ENCODE results near the gene RPS6KA2.
A peak's percentile ranks its signal among the peaks of the same experiment; 100 is the strongest.

The RPS6KA2 gene

DNA sequence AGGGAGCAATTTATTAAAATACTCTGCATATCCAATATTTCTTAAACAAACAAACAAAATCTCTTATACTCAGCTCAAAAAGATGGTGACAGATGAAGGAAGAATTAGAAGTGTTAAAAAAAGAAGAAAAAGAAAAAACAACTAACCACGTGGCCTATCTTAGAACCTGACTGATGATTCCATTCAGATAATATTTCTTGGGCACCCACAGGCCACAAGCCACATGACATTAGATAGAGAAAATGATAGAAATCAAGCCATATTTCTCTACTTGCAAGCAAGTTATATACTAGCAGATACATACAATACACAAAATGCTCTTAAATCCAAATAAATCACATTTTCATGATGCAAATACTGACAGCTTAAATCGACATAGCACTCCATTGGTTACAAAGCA is 26.1 kb downstream of the RPS6KA2 start:
- Histone ChIP-seq H2AFZ (ENCODE audit: low read length, unreplicated experiment) (no peak overlapping the region), H3K4me1 (ENCODE audit: control insufficient read depth, insufficient read depth, low read length, unreplicated experiment) (peaks cover 55% of the 10 kb centered on the region), H3K27me3 (ENCODE audit: insufficient read depth, low read length) (no peaks in the 10 kb centered on the region), H3K27ac (ENCODE audit: low read depth, low read length) (peak overlapping the region; percentile 3), H3K36me3 (ENCODE audit: insufficient read depth, low read length) (peaks cover 17% of the 10 kb centered on the region), H3K79me2 (ENCODE audit: control insufficient read depth, insufficient read depth, low read length, unreplicated experiment) (peaks cover 87% of the 10 kb centered on the region), H3K4me3 (ENCODE audit: low read depth, low read length) (no peak overlapping the region)

DNA sequence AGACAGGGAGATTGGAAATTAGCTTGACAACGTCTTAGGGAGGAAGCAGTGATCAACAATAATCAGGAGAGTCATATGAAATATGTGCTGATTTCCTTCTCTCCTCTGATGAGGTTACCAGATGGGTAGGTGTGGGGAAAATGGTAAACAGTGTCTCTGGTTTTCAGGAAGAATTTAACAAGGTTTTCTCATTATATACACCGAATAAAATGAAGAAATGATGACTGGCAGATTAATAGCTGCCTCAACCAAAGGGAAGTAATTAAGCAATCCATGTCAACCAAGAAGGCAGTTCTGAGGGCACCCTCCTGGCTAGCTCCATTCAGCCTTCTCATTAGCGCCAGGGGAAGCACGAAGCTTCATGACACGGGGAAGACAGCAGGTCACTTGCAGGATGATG is 27.8 kb downstream of the RPS6KA2 start:
- Histone ChIP-seq H3K36me3 (ENCODE audit: insufficient read depth, low read length) (peaks cover 17% of the 10 kb centered on the region), H3K4me1 (ENCODE audit: control insufficient read depth, insufficient read depth, low read length, unreplicated experiment) (peaks cover 72% of the 10 kb centered on the region), H3K27me3 (ENCODE audit: insufficient read depth, low read length) (no peaks in the 10 kb centered on the region), H3K4me3 (ENCODE audit: low read depth, low read length) (peak overlapping the region; percentile 41; the same call in 1 of the 2 replicates), H3K79me2 (ENCODE audit: control insufficient read depth, insufficient read depth, low read length, unreplicated experiment) (peaks cover 72% of the 10 kb centered on the region), H3K27ac (ENCODE audit: low read depth, low read length) (peak overlapping the region; percentile 99), H2AFZ (ENCODE audit: low read length, unreplicated experiment) (no peak overlapping the region)

DNA sequence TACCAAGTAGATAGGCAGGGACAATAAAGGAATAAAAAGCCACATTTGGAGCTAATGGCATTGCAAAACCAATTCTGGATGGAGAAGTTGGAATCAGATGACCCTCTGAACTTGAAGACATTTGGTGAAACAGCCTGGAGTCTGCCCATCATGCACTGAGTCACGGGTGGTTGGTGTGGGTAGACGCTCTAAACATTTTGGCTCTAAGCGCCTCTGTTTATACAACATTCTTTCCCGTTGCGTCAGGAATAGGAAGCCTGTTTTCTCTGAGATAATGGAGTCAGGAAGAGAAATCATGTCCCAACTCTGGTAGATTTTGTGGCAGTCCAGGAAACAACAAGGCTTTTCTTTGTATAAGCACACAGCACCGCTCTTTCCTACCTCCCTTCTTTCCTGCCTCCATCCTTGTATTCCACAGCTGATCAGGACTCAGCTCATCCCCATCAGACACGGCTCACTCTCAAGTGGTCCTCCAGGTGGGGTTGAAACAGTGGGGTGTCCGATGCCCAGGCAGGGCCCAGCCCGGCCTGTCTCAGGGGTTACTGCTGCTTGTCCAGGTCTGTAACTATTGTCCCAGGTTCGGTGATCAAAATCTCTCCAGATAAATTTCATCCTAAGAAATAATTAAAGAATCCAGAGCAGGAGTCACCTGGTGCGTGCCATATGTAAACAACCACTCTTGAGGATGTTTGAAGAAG is 28.5 kb downstream of the RPS6KA2 start:
- H2AFZ ChIP-seq (ENCODE audit: low read length, unreplicated experiment) = peak overlapping the region; percentile 78
- peaks cover 70% of the 10 kb centered on the region for H3K79me2 ChIP-seq (ENCODE audit: control insufficient read depth, insufficient read depth, low read length, unreplicated experiment)
- peak overlapping the region; percentile 41; the same call in 1 of the 2 replicates for H3K4me3 ChIP-seq (ENCODE audit: low read depth, low read length)
- no peaks in the 10 kb centered on the region for H3K27me3 ChIP-seq (ENCODE audit: insufficient read depth, low read length)
- H3K27ac ChIP-seq (ENCODE audit: low read depth, low read length) = peak overlapping the region; percentile 99
- H3K4me1 ChIP-seq (ENCODE audit: control insufficient read depth, insufficient read depth, low read length, unreplicated experiment) = peaks cover 72% of the 10 kb centered on the region
- peaks cover 11% of the 10 kb centered on the region for H3K36me3 ChIP-seq (ENCODE audit: insufficient read depth, low read length)

DNA sequence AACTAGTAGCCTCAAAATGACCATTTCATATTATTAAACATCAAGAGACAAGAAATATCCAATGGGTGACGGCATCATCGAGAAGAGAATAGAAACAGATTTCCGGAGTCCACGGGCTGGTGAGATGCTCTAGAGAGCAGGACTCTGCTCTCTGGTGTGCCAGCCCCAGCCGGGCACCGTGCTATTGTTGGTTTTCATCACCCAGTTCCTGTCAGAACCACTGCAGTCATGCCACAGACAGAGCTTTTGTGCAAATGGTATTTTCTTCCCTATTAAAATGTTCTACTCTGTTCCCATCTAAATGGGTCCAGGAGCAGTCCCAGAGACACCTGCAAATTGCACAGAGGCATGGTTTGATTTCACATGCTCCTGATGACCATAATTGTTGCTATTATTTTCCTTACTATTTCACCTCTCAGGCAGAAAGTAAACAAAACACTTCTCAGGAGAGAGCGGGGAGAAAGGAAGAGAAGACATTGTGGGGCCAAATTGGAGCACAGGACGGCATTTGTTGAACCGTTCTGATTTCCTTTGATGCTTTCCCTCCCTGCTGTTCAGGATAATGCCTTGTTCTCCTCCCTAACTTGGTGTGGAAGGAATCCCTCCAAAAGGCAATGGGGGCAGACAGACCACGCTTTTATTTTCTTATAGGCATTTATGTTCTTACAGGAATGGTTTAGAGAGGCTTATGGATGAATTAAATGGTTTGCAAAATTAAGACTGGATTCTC is 29.2 kb downstream of the RPS6KA2 start:
- Histone ChIP-seq H3K27ac (ENCODE audit: low read depth, low read length) (peak overlapping the region; percentile 99), H3K36me3 (ENCODE audit: insufficient read depth, low read length) (peaks cover 10% of the 10 kb centered on the region), H3K4me1 (ENCODE audit: control insufficient read depth, insufficient read depth, low read length, unreplicated experiment) (peaks cover 76% of the 10 kb centered on the region), H2AFZ (ENCODE audit: low read length, unreplicated experiment) (no peak overlapping the region), H3K4me3 (ENCODE audit: low read depth, low read length) (no peak overlapping the region), H3K27me3 (ENCODE audit: insufficient read depth, low read length) (no peaks in the 10 kb centered on the region), H3K79me2 (ENCODE audit: control insufficient read depth, insufficient read depth, low read length, unreplicated experiment) (peaks cover 75% of the 10 kb centered on the region)

DNA sequence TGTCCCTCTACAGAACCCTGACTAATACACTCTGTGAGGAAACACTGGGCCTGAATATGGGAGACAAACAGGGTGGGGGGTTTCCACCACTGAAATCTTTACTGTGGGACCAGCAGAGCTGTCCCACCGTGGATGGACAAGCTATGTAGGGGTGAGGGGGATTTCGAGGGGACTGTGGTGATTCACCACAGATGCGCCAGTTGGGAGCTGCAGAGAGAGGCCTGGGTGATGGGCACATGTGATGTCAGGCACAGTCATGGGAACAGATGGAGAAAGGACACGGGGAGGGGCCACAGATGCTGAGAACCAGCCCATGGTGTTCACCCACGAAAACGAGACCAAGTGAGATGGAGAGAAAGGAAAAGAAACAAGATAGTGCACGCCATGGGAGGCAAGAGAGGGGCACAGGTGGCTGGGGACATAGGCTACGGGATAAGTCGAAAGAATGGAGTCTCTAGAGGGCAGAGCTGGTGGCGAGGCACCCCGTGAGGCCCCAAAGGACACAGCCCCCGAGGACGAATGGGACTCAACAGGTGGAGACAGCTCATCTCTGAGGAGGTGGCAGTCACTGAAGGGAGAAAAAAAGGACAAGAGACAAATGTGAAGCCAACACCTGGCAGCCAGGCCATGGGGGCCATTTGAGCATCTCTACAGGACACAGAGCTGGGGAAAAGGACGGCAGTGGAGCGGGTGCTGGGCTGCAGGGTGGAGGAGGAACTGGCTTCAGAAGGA is 30.1 kb downstream of the RPS6KA2 start:
- Histone ChIP-seq H3K4me1 (ENCODE audit: control insufficient read depth, insufficient read depth, low read length, unreplicated experiment) (peaks cover 85% of the 10 kb centered on the region), H3K79me2 (ENCODE audit: control insufficient read depth, insufficient read depth, low read length, unreplicated experiment) (peaks cover 75% of the 10 kb centered on the region), H3K27ac (ENCODE audit: low read depth, low read length) (peak overlapping the region; percentile 99)

DNA sequence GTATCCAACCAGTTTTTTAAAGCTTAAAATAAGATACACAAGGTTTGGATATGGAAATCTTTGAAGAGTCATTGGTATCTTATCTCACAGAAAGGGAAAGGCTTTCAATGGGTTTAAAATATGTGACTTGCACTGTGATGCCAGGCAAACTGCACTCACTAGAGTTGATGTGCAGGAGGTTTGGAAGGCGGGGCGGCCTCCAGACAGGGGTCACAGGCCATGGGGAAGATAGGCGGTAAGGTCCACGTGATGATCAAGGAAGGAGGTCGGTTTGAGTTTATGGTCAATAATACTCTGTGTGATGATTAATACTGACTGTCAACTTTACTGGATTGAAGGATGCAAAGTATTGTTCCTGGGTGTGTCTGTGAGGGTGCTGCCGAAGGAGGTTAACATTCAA is 31.1 kb downstream of the RPS6KA2 start:
- H3K36me3 ChIP-seq (ENCODE audit: insufficient read depth, low read length) = peaks cover 3% of the 10 kb centered on the region; the same call in 1 of the 2 replicates
- peak overlapping the region; percentile 99 for H3K27ac ChIP-seq (ENCODE audit: low read depth, low read length)
- H2AFZ ChIP-seq (ENCODE audit: low read length, unreplicated experiment) = no peak overlapping the region
- H3K4me3 ChIP-seq (ENCODE audit: low read depth, low read length) = peak overlapping the region; percentile 24; the same call in 1 of the 2 replicates
- peaks cover 77% of the 10 kb centered on the region for H3K79me2 ChIP-seq (ENCODE audit: control insufficient read depth, insufficient read depth, low read length, unreplicated experiment)
- H3K4me1 ChIP-seq (ENCODE audit: control insufficient read depth, insufficient read depth, low read length, unreplicated experiment) = peaks cover 80% of the 10 kb centered on the region
- H3K27me3 ChIP-seq (ENCODE audit: insufficient read depth, low read length) = no peaks in the 10 kb centered on the region

More for the DNA sequence above, 30.1 kb downstream of the RPS6KA2 start:
- H3K27me3 ChIP-seq (ENCODE audit: insufficient read depth, low read length) = no peaks in the 10 kb centered on the region
- peaks cover 3% of the 10 kb centered on the region; the same call in 1 of the 2 replicates for H3K36me3 ChIP-seq (ENCODE audit: insufficient read depth, low read length)
- no peak overlapping the region for H3K4me3 ChIP-seq (ENCODE audit: low read depth, low read length)
- no peak overlapping the region for H2AFZ ChIP-seq (ENCODE audit: low read length, unreplicated experiment)

DNA sequence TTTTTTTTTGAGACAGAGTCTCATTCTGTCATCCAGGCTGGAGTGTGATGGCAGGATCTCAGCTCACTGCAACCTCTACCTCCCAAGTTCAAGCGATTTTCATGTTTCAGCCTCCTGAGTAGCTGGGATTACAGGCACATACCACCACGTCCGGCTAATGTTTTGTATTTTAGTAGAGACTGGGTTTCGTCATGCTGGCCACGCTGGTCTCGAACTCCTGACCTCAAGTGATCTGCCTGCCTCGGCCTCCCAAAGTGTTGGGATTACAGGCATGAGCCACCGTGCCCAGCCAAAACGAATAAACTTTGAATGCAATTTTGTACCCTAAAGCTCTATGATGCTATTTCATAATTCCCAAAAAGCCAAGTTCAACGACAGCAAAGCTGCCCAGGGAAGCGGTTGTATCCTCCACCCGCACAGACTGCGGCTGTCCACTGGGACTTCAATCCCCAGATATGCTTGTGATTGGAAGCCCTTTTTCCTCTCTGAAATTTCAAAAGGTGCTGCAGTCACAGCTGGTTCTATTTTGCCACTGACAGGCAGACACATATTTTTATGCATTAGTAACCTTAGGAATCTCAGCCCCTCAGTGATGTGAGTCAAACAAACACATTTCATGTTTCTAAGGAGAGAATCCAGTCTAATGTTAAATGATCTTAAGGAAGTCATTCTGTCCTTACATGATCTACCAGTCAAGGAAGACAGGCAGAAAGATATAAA is 31.8 kb downstream of the RPS6KA2 start:
- Histone ChIP-seq H2AFZ (ENCODE audit: low read length, unreplicated experiment) (no peak overlapping the region), H3K4me3 (ENCODE audit: low read depth, low read length) (peak overlapping the region; percentile 24; the same call in 1 of the 2 replicates), H3K27me3 (ENCODE audit: insufficient read depth, low read length) (no peaks in the 10 kb centered on the region), H3K36me3 (ENCODE audit: insufficient read depth, low read length) (peaks cover 3% of the 10 kb centered on the region; the same call in 1 of the 2 replicates), H3K4me1 (ENCODE audit: control insufficient read depth, insufficient read depth, low read length, unreplicated experiment) (peaks cover 76% of the 10 kb centered on the region), H3K79me2 (ENCODE audit: control insufficient read depth, insufficient read depth, low read length, unreplicated experiment) (peaks cover 78% of the 10 kb centered on the region), H3K27ac (ENCODE audit: low read depth, low read length) (peak overlapping the region; percentile 99)

DNA sequence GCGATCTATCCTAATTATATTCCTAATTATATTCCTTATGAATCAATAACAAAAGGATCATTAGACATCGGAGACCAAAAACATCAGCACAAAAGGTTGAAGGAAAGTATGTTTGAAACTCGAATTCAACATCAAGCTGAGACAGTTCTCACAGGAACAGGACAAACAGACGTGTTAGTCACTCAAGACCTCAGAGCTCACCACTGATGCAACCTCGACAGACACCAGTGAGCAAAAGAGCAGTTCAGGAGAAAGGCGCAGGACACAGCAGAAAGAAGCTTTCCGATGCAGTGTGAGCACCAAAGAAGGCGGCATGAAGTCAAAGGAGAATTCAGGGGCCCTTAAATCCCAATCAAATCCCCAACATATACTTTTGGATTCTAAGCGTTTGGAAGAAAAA is 34.2 kb downstream of the RPS6KA2 start:
- no peak overlapping the region for H2AFZ ChIP-seq (ENCODE audit: low read length, unreplicated experiment)
- H3K79me2 ChIP-seq (ENCODE audit: control insufficient read depth, insufficient read depth, low read length, unreplicated experiment) = peaks cover 81% of the 10 kb centered on the region
- H3K27me3 ChIP-seq (ENCODE audit: insufficient read depth, low read length) = no peaks in the 10 kb centered on the region
- peaks cover 2% of the 10 kb centered on the region; the same call in 1 of the 2 replicates for H3K36me3 ChIP-seq (ENCODE audit: insufficient read depth, low read length)
- peaks cover 71% of the 10 kb centered on the region for H3K4me1 ChIP-seq (ENCODE audit: control insufficient read depth, insufficient read depth, low read length, unreplicated experiment)
- peak overlapping the region; percentile 99; the same call in 1 of the 2 replicates for H3K27ac ChIP-seq (ENCODE audit: low read depth, low read length)
- no peak overlapping the region for H3K4me3 ChIP-seq (ENCODE audit: low read depth, low read length)

DNA sequence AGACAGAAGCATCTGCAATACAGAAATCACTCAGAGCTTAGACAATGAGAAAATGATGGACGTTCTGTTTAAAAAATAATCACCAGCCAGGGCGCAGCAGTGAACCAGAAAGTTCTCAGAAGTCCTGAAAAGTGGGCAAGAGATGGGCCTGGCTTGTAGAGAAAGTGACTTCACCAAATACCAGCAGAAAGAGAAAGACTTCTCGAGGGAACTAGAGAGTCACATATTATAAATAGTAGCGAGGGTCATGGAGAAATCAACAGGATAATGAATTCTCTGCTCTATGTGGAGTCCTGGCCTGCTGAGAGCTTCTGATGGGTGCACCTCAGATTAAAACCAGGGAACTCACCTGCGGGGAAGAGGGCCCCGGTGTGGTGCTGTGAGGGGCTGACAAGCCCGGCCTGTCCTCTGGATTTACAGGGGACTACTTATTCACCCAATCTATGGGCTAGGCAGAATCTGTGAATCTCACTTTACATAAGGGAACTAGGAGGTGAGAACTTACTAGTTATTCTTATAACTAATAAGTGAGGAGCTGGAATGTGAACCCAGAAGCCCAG is 35.0 kb downstream of the RPS6KA2 start:
- Histone ChIP-seq H3K27ac (ENCODE audit: low read depth, low read length) (peak overlapping the region; percentile 99; the same call in 1 of the 2 replicates), H3K79me2 (ENCODE audit: control insufficient read depth, insufficient read depth, low read length, unreplicated experiment) (peaks cover 79% of the 10 kb centered on the region), H3K36me3 (ENCODE audit: insufficient read depth, low read length) (no peaks in the 10 kb centered on the region), H3K4me3 (ENCODE audit: low read depth, low read length) (no peak overlapping the region), H3K4me1 (ENCODE audit: control insufficient read depth, insufficient read depth, low read length, unreplicated experiment) (peaks cover 63% of the 10 kb centered on the region), H3K27me3 (ENCODE audit: insufficient read depth, low read length) (no peaks in the 10 kb centered on the region), H2AFZ (ENCODE audit: low read length, unreplicated experiment) (no peak overlapping the region)

DNA sequence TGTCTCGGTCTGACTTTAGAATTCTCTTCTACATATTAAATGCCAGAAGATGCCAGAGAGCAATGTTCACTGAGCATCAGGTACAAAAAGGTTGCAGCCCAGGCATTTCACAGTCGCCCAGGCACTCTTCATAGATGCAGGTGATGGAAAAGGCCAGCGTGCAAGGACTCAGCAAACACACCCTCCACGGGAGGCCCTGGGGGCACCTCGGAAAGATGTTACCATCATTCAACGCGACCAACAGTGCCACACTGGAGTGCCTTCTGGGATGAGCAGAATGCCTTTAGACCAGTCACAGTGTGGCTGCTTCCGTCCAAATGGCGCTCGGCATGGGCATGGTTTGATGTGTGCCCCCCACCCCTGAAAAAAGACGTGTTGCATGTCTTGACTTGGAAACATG is 36.0 kb downstream of the RPS6KA2 start:
- Histone ChIP-seq H3K36me3 (ENCODE audit: insufficient read depth, low read length) (no peaks in the 10 kb centered on the region), H3K27ac (ENCODE audit: low read depth, low read length) (no peak overlapping the region), H3K27me3 (ENCODE audit: insufficient read depth, low read length) (no peaks in the 10 kb centered on the region), H3K4me1 (ENCODE audit: control insufficient read depth, insufficient read depth, low read length, unreplicated experiment) (peaks cover 53% of the 10 kb centered on the region), H3K79me2 (ENCODE audit: control insufficient read depth, insufficient read depth, low read length, unreplicated experiment) (peaks cover 74% of the 10 kb centered on the region), H2AFZ (ENCODE audit: low read length, unreplicated experiment) (no peak overlapping the region), H3K4me3 (ENCODE audit: low read depth, low read length) (no peak overlapping the region)

Data from ACC112 (cell line).